Thymus (tissue), 11 donors: ENCODE measurements around the gene NRXN3. TPM values are rescaled to one million over a fixed set of nuclear protein-coding genes. Genes with fewer than 3 reads are reported as not detected.

ENCODE experiments used
- DNase-seq, 9 donors: peaks; one replicate each; pipeline ENCODE4 v3.0.0-alpha.2; 2013; ENCODE audit warnings: low spot score in 9 of 9, low read depth in 6 of 9, missing footprints in 1 of 9
- H3K27ac ChIP-seq, 2 donors: one replicate each; pipeline ENCODE4 v1.5.1; 2013; ENCODE audit warnings: control low read depth in 1 of 2, low read depth in 1 of 2, low read length in 1 of 2, mild to moderate bottlenecking in 1 of 2, moderate library complexity in 1 of 2
- H3K27me3 ChIP-seq, 2 donors: one replicate each; pipeline ENCODE4 v1.5.1; 2013; ENCODE audit warnings: low read length in 1 of 2; ENCODE audit not compliant: control insufficient read depth in 2 of 2, insufficient read depth in 1 of 2
- H3K36me3 ChIP-seq, 2 donors: one replicate each; pipeline ENCODE4 v1.5.1; 2013; ENCODE audit warnings: low read length in 1 of 2, mild to moderate bottlenecking in 1 of 2, moderate library complexity in 1 of 2; ENCODE audit not compliant: control insufficient read depth in 2 of 2, insufficient read depth in 2 of 2
- H3K4me1 ChIP-seq, 2 donors: one replicate each; pipeline ENCODE4 v1.5.1; 2013; ENCODE audit warnings: low read length in 2 of 2; ENCODE audit not compliant: control insufficient read depth in 2 of 2, insufficient read depth in 2 of 2
- H3K4me3 ChIP-seq, 2 donors: one replicate each; pipeline ENCODE4 v1.5.1; 2013; ENCODE audit warnings: low read length in 2 of 2, control low read depth in 1 of 2, mild to moderate bottlenecking in 1 of 2
- H3K9me3 ChIP-seq, 2 donors: one replicate each; pipeline ENCODE4 v1.5.1; 2013; ENCODE audit warnings: low read length in 1 of 2, mild to moderate bottlenecking in 1 of 2; ENCODE audit not compliant: control insufficient read depth in 2 of 2, insufficient read depth in 1 of 2
- WGBS: extraction: QIAGEN DNeasy Blood & Tissue Kit; methylation state at CpG from one replicate; pipeline ENCODE4 v1.1.7; 2013; 5-methylcytosine and 5-hydroxymethylcytosine counted together
- polyA plus RNA-seq: library from polyadenylated mRNA; stranded (reverse); fragments of 200-250 nt; gene quantifications from one replicate; pipeline ENCODE4 v1.2.3, GENCODE V29; 2013
- total RNA-seq: library from RNA; stranded (reverse); fragments of 120-200 nt; gene quantifications from one replicate; pipeline ENCODE4 v1.2.4, GENCODE V29; 2013
- donor health status: healthy.

NRXN3 gene
- total and polyA plus RNA-seq, 2 donors = 1.5 to 3.7 TPM

DNA sequence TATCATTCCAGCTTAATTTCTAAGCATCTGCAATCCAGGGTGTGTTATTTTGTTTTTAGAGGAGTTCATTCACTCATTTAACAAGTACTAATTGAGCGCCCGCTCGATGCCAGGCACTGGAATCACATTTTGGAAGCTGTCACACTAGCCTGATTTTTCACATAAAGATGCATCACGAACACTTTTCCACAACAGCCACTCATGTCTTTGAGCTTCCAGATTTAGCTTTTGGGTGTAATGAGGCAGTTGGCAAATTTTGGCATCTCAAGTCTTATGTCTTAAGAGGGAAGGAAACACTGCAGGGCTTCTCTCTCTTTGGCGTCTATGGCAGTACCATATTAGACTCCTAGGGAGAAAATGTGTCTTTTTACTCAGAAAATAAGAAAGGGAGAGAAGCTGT lies 14.0 kb downstream of the NRXN3 start:
- 97% methylated on average over 5 of the region's 5 CpGs for WGBS
- Histone ChIP-seq H3K9me3 (no peaks in the 10 kb centered on the region), H3K36me3 (no peaks in the 10 kb centered on the region), H3K4me3 (no peak overlapping the region), H3K4me1 (no peaks in the 10 kb centered on the region), H3K27ac (no peak overlapping the region), H3K27me3 (no peaks in the 10 kb centered on the region)
- no peak for DNase-seq

DNA sequence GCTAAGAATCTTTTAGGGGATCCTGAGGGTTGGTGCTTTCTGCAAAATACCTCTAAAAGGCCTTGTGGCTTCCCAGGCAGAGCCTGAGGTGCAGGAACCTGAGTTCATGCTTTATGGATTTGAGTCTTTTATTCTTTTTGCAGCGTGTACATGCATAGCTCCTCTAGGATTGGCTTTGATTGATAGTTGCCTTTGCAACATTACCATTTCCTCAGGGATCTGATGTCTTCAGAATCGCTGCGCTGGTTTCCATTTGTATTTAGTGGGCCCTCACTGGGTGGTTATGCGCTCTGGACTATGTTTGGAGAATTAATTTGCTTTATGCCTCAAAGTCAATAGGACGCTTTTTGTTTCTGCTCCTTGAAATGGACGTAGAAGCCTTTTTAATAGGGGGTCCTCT lies 16.1 kb downstream of the NRXN3 start:
- Histone ChIP-seq H3K9me3 (no peaks in the 10 kb centered on the region), H3K36me3 (no peaks in the 10 kb centered on the region), H3K4me1 (no peaks in the 10 kb centered on the region), H3K27me3 (no peaks in the 10 kb centered on the region), H3K4me3 (no peak overlapping the region), H3K27ac (no peak overlapping the region)
- WGBS = 95% methylated on average over 6 of the region's 6 CpGs
- no peak for DNase-seq

DNA sequence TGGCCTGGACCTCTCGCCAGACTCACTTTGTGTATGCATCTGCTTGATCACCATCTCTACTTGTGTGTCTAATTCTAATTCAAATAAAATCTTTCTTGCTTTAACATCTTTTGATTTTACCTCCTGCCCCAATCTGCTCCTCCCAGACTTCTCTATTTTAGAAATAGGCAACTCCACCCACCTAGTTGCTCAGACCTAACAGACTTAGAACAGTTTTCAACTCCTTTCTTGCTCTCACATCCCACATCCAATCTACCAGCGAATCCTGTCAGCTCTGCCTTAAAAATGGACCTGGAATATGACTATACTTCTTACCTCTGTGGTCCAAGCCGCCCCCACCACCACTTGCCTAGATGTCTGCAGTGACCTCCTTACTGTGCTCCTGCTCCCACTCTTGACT lies 18.7 kb downstream of the NRXN3 start:
- H3K27me3 ChIP-seq = no peaks in the 10 kb centered on the region
- no peak for DNase-seq
- H3K27ac ChIP-seq = no peak overlapping the region
- no peaks in the 10 kb centered on the region for H3K9me3 ChIP-seq
- H3K4me3 ChIP-seq = no peak overlapping the region
- H3K36me3 ChIP-seq = no peaks in the 10 kb centered on the region
- H3K4me1 ChIP-seq = no peaks in the 10 kb centered on the region
- 93% methylated on average over 3 of the region's 3 CpGs for WGBS

DNA sequence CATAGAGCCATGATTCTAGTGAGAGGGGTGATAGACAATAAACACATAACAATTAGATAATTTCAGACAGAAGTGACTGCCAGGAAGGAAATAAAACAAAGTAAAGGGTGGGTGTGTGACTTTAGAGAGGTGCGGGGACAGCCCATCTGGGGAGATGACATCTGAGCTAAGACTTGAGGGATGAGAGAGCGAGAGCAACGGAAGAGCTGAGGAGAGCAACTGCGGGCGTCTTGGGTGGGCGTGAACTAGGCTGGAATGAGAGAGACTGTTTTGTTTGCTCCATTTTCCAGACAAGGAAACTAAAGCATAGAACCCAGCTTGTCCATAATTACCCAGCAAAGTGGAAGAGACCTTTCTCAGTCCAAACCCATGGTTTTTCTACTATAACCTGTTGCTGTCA lies 25.3 kb downstream of the NRXN3 start:
- H3K27ac ChIP-seq = no peak overlapping the region
- H3K4me3 ChIP-seq = no peak overlapping the region
- no peaks in the 10 kb centered on the region for H3K36me3 ChIP-seq
- no peaks in the 10 kb centered on the region for H3K9me3 ChIP-seq
- DNase-seq = no peak
- H3K4me1 ChIP-seq = peaks cover 5 to 10% of the 10 kb centered on the region in 2 donors
- 80% methylated on average over 6 of the region's 6 CpGs for WGBS
- no peaks in the 10 kb centered on the region for H3K27me3 ChIP-seq

DNA sequence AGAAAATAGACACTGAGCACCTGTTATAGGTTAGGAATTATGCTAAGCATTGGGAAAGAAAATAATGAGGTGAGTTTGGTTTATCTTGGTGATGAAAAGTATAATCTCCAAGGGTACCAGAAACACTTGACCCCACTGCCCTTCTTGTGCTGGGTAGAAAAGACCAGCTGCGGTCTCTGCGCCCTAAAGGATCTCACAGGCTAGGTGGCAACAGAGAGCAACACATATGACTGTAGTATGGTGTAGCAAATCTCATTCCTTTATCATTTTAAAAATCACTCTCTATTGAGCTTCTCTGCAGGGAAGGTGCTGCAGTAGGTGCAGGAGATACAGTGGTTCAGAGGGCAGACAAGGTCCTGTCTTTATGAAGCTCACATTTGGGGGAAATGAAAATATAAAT lies 26.1 kb downstream of the NRXN3 start:
- H3K4me3 ChIP-seq = no peak overlapping the region
- 99% methylated on average over 2 of the region's 2 CpGs for WGBS
- H3K36me3 ChIP-seq = no peaks in the 10 kb centered on the region
- H3K9me3 ChIP-seq = no peaks in the 10 kb centered on the region
- no peak overlapping the region for H3K27ac ChIP-seq
- DNase-seq = no peak
- peaks cover 9 to 17% of the 10 kb centered on the region in 2 donors for H3K4me1 ChIP-seq
- H3K27me3 ChIP-seq = no peaks in the 10 kb centered on the region

DNA sequence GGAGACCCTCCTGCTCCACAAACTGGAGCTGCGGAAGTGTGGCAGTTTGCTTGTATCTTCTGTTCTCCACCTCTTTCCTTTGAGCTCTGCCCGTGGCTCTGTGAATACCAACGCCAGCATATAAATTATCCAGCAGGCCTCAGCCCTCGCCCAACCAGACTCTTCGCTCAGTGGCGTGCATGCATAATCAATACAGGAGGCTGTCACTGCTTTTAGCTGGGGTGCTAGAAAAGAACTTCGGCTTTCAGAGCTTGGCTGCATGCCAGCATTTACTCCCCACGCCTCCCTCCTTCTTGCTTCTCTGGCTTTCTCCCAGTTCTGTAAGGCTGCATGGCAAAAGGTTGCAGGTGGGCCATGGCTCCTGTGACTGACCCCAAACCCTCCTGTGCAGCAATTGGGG lies 26.9 kb downstream of the NRXN3 start:
- no peaks in the 10 kb centered on the region for H3K9me3 ChIP-seq
- 88% methylated on average over 8 of the region's 8 CpGs for WGBS
- peaks cover 15 to 24% of the 10 kb centered on the region in 2 donors for H3K4me1 ChIP-seq

DNA sequence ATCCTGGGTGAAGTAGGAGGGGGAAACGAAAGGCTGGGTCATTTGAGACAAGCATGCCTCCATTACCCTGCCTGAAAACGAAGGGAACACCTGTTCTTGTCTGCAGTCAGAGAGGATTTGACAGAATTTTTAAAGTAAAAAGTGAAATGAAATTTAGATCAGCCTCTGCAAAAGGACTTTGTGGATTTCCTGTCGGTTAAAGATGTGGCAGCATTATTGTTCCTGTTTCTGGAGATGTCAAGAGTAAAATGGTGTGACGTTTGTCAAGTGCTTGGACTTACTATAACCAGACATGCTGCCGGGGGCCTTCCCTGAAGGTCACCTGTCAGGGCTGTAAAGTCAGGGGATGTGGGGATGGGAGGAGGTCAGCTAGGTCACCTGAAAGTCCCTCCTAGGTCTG lies 32.0 kb downstream of the NRXN3 start:
- Histone ChIP-seq H3K4me1 (peaks cover 27 to 38% of the 10 kb centered on the region in 2 donors), H3K4me3 (no peak overlapping the region), H3K27me3 (no peaks in the 10 kb centered on the region), H3K27ac (peak overlapping the region in 1 of 2 donors; percentile 75), H3K9me3 (no peaks in the 10 kb centered on the region), H3K36me3 (no peaks in the 10 kb centered on the region)
- 3% methylated on average over 5 of the region's 5 CpGs for WGBS
- peak in 7 of 9 donors; percentile 9 to 71 (median 27) for DNase-seq

More for the DNA sequence above, 26.9 kb downstream of the NRXN3 start:
- Histone ChIP-seq H3K27me3 (no peaks in the 10 kb centered on the region), H3K36me3 (no peaks in the 10 kb centered on the region), H3K27ac (no peak overlapping the region), H3K4me3 (no peak overlapping the region)
- no peak for DNase-seq

DNA sequence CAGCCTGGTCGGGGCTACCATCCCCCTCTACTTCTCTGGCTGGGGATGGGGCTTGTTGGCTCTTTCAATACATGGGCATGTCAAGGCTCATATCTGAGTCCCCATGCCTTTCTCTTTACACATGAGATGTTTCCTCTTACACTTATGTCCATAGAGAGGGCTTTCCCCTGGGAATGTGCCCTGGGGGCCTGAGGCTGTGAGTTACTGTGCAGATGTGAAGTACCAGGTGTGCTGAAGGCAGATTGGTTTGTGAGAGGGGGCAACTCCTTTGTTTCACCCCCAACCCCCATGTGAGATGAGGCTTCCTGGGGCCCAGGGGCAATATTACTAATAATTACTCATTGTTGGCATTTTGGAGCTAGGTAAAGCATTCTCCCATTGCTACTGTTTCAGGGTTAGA lies 32.8 kb downstream of the NRXN3 start:
- no peak overlapping the region for H3K4me3 ChIP-seq
- no peaks in the 10 kb centered on the region for H3K36me3 ChIP-seq
- no peaks in the 10 kb centered on the region for H3K27me3 ChIP-seq
- 39% methylated on average over 1 of the region's 1 CpG for WGBS
- DNase-seq = peak in 1 of 9 donors; percentile 26
- peak overlapping the region in 1 of 2 donors; percentile 75 for H3K27ac ChIP-seq
- H3K4me1 ChIP-seq = peaks cover 27 to 38% of the 10 kb centered on the region in 2 donors
- no peaks in the 10 kb centered on the region for H3K9me3 ChIP-seq

DNA sequence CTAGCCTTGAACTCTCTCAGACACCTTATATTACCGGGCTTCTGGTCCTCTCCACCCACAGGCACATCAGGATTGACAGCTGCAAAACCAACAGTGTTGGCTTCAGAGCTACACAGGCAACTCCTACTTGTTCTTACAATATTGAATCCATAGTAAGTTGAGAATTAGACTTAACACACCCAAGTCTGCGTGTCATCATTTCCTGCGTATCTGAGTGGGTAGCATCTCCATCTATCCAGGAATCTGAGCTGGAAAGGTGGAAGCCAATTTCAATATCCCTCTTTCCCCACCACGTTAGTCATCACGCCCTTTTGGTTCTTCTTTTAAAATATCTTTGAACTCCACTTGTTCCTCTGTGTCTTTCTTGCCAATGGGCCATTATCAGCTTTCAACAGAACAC lies 37.2 kb downstream of the NRXN3 start:
- Histone ChIP-seq H3K4me3 (no peak overlapping the region), H3K27me3 (no peaks in the 10 kb centered on the region), H3K36me3 (no peaks in the 10 kb centered on the region), H3K9me3 (no peaks in the 10 kb centered on the region), H3K27ac (no peak overlapping the region), H3K4me1 (peaks cover 9 to 11% of the 10 kb centered on the region in 2 donors)
- no peak for DNase-seq
- WGBS = 94% methylated on average over 5 of the region's 5 CpGs

DNA sequence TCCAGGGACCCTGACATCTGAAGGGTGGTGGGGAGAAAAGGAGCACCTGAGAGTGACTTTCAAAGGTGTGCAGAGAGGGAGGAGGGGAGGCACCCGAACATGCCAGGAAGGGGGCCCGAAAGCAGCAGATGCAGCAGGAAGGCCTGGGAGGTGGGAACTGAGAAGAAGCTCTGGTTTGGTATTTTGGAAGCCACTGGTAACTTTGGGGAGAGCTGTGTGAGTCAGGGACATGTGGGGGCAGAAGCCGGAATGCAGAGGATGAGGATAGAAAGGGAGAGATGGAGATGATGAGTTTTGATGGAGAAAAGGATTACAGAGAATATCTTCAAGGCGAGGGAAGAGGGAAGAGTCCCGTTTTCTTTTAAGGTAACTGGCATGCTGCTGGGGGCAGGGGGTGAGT lies 50.1 kb downstream of the NRXN3 start:
- Histone ChIP-seq H3K9me3 (no peaks in the 10 kb centered on the region), H3K4me3 (no peak overlapping the region), H3K4me1 (no peaks in the 10 kb centered on the region), H3K27ac (no peak overlapping the region), H3K27me3 (no peaks in the 10 kb centered on the region), H3K36me3 (no peaks in the 10 kb centered on the region)
- WGBS = 91% methylated on average over 5 of the region's 5 CpGs
- no peak for DNase-seq
